Osteocyte (in vitro differentiated cells): ENCODE data around the gene TRIM10. TPM values are rescaled to one million over a fixed set of nuclear protein-coding genes. Genes with fewer than 3 reads are reported as not detected.
A peak's percentile ranks its signal among the peaks of the same experiment; 100 is the strongest.

ENCODE experiments used
- DNase-seq: peaks from one replicate; pipeline ENCODE4 v3.0.0; 2021; ENCODE audit warnings: mixed read lengths; ENCODE audit not compliant: unreplicated experiment; ENCODE audit errors: extremely low spot score
- H3K27ac Mint-ChIP-seq: one replicate; pipeline ENCODE4 v1.8.0; 2021; ENCODE audit warnings: mild to moderate bottlenecking, mixed read lengths; ENCODE audit not compliant: unreplicated experiment
- H3K27me3 Mint-ChIP-seq: one replicate; pipeline ENCODE4 v1.8.0; 2021; ENCODE audit warnings: mixed read lengths; ENCODE audit not compliant: unreplicated experiment
- H3K36me3 Mint-ChIP-seq: one replicate; pipeline ENCODE4 v1.8.0; 2021; ENCODE audit warnings: mixed read lengths; ENCODE audit not compliant: unreplicated experiment
- H3K4me1 Mint-ChIP-seq: one replicate; pipeline ENCODE4 v1.8.0; 2021; ENCODE audit warnings: mixed read lengths; ENCODE audit not compliant: unreplicated experiment
- H3K4me3 Mint-ChIP-seq: one replicate; pipeline ENCODE4 v1.8.0; 2021; ENCODE audit warnings: mild to moderate bottlenecking, moderate library complexity, mixed read lengths; ENCODE audit not compliant: unreplicated experiment
- H3K9me3 Mint-ChIP-seq: one replicate; pipeline ENCODE4 v1.8.0; 2021; ENCODE audit warnings: mixed read lengths; ENCODE audit not compliant: unreplicated experiment
- total RNA-seq: library from RNA; stranded (reverse); gene quantifications from 2 replicates; pipeline ENCODE4 v1.2.1, GENCODE V29; 2021
- TF ChIP-seq, protein P1 (sequence below): fragments of 200-600 bp; sonication (generic); IDR thresholded peaks from 2 replicates; pipeline ENCODE4 v1.5.0; 2021; ENCODE audit warnings: antibody characterized with exemption, mild to moderate bottlenecking, moderate library complexity

The TRIM10 gene
- total RNA-seq, 1 donor from 2014 or later, result not detected

DNA sequence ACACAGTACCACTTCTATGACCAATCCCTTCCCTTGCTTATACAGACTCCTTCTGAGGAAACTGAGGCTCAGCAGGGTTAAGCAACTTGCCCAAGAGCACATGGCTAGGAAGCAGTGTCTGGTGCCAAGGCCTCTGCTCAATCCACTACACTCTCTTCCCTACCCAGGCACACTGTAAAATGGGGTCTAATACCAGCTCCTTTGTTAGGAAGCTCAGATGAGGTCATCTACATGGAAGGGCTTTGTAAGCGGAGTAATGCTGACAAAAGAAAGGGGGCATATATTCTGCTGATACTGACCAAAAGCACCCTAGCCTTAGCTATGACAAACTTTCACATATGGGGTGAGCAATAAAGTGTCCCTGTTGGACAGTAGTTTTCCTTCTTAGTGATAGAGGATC, 43.1 kb upstream of the TRIM10 start:
- DNase-seq, result no peak
- Mint-ChIP-seq H3K27ac (no peak overlapping the region), H3K36me3 (peaks cover 10% of the 10 kb centered on the region), H3K4me3 (no peak overlapping the region), H3K4me1 (peaks cover 24% of the 10 kb centered on the region), H3K27me3 (no peaks in the 10 kb centered on the region), H3K9me3 (no peaks in the 10 kb centered on the region)
- TF ChIP-seq, protein P1, sequence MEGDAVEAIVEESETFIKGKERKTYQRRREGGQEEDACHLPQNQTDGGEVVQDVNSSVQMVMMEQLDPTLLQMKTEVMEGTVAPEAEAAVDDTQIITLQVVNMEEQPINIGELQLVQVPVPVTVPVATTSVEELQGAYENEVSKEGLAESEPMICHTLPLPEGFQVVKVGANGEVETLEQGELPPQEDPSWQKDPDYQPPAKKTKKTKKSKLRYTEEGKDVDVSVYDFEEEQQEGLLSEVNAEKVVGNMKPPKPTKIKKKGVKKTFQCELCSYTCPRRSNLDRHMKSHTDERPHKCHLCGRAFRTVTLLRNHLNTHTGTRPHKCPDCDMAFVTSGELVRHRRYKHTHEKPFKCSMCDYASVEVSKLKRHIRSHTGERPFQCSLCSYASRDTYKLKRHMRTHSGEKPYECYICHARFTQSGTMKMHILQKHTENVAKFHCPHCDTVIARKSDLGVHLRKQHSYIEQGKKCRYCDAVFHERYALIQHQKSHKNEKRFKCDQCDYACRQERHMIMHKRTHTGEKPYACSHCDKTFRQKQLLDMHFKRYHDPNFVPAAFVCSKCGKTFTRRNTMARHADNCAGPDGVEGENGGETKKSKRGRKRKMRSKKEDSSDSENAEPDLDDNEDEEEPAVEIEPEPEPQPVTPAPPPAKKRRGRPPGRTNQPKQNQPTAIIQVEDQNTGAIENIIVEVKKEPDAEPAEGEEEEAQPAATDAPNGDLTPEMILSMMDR, result no peak

DNA sequence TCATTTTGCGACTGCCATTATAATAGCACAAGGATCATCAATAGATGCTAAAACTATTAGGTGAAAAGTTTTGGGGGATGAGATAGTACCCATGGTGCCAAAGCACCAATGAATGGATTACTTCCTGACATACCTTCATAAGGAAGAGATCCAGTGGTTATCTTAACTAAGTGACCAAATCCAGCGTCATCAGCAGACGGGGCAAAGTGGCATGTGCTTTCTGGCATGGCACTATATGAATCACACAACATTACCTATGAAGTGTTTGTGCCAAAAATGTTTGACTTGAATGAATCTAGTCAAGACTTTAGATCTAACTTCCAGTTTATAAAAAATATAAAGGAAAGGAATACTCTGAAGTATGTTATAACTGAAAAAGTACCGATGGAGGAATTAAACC, 41.4 kb upstream of the TRIM10 start:
- no peaks in the 10 kb centered on the region for H3K9me3 Mint-ChIP-seq
- H3K27me3 Mint-ChIP-seq, result no peaks in the 10 kb centered on the region
- peaks cover 24% of the 10 kb centered on the region for H3K36me3 Mint-ChIP-seq
- no peak for DNase-seq
- H3K4me3 Mint-ChIP-seq, result no peak overlapping the region
- peaks cover 13% of the 10 kb centered on the region for H3K4me1 Mint-ChIP-seq
- TF ChIP-seq, protein P1, result no peak
- H3K27ac Mint-ChIP-seq, result no peak overlapping the region

DNA sequence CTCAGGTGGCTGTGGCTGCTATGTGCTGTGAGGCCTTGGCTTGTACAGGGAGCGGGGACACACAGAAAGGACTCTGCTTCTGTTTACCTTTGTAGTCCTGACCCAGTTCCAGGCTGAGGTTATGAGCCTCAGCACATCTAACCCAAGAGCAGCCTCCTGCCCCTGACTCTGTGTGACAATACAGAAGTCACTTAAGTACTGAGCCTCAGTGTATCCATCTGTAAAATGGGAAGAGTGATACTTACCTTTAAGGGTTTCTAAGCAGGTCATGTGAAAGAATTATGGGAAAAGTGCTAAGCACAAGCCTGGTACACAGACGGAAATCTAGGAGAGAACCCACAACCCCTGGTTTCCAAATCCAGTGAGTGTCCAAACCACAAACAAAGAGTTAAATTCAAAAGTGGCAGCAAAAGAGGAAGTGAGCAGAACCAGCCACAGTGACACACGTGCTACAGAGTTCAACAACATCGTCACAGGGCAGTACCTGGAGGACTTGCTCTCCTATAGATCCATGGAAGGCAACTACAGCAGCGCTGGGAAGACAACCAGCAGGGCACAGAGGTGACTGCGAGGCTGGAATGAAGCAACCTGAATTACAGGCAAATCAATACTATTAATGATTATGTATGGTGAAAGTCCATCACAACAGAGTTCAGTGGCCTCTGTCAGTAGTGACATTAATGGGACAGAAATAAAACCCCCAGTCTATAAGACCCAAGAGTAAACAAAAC, 39.7 kb upstream of the TRIM10 start:
- Mint-ChIP-seq H3K4me1 (peaks cover 2% of the 10 kb centered on the region), H3K36me3 (peaks cover 27% of the 10 kb centered on the region), H3K27ac (no peak overlapping the region), H3K27me3 (no peaks in the 10 kb centered on the region), H3K9me3 (no peaks in the 10 kb centered on the region), H3K4me3 (no peak overlapping the region)
- TF ChIP-seq, protein P1, result no peak
- DNase-seq, result no peak

DNA sequence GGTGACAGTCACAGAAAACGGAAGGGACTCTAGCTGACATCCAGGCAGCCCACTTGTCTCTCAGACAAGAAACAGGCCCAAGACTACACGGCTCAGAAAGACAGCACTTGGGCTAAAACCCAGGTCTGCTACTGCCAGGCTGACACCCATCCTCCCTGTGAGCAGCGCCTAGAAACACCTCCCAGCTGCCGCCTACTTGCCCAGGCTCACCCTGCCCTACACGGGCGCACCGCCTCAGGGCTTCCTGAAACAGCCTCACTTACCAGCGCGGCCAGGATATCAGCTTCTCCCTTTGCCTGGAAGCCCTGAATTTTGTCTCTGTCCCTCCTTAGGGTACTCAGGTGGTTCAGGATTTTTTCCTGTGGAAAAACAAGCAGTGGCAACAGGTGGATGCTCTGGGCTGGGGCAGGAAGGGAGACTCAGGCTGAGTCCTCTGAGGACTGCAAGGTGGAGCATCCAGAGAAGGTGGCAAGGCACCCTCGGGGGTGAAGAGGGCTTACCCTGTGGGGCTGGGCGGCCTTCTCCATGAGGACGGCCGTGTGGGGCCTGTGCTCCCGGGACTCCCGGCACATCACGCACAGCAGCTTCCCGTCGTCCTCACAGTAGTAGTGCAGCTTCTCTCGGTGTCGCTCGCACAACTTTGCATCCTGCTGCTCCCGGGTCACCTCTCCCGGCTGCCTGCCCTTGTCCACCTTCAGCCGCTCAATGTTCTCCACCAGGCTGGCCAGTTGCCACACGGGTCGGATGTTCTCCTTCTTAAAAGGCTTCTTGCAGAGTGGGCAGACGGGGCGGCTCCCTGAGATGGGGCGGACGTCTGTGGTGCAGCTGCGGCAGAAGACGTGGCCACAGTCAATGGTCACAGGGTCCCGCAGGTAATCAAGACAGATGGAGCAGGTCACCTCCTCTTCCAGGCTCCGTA, 37.4 kb upstream of the TRIM10 start:
- Mint-ChIP-seq H3K4me1 (peaks cover 5% of the 10 kb centered on the region), H3K27me3 (no peaks in the 10 kb centered on the region), H3K9me3 (no peaks in the 10 kb centered on the region), H3K36me3 (peaks cover 36% of the 10 kb centered on the region), H3K27ac (peak overlapping the region; percentile 60), H3K4me3 (no peak overlapping the region)
- TF ChIP-seq, protein P1, result no peak
- DNase-seq, result no peak

DNA sequence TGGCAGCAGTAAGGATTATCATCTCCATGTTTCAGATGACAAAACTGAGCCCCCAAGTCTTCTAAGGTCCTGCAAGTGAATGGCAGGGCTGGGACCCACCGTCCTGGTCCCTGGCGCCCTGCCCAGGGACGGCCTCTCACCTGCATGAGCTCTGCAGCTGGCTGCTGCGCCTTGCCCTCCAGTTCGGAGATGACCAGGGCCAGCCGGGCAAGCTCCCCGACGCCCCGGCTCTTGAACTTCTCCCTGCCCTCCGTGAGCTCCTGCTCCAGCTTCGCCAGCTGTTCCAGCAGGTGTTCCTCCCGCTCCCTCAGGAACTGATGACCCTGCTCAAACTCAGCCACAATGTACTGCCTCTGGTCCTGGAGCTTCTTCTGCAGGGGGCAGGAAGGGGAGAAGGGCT, 35.4 kb upstream of the TRIM10 start:
- H3K27me3 Mint-ChIP-seq, result no peaks in the 10 kb centered on the region
- TF ChIP-seq, protein P1, result no peak
- peaks cover 38% of the 10 kb centered on the region for H3K36me3 Mint-ChIP-seq
- H3K27ac Mint-ChIP-seq, result no peak overlapping the region
- peak; percentile 81 for DNase-seq
- peaks cover 5% of the 10 kb centered on the region for H3K4me1 Mint-ChIP-seq
- no peak overlapping the region for H3K4me3 Mint-ChIP-seq
- H3K9me3 Mint-ChIP-seq, result no peaks in the 10 kb centered on the region
